ENCODE data around the gene PTPRCAP. TPM values are rescaled to one million over a fixed set of nuclear protein-coding genes. Genes with fewer than 3 reads are reported as not detected.

Gene PTPRCAP
- total and polyA plus RNA-seq, 2 donors (not counting 1 experiment from before 2014, with no cell fraction given): 266 to 565 TPM

- ATAC-seq (ENCODE audit: low read depth): no peak
- intact Hi-C loops (cut with micrococcal nuclease): loop anchor here (10.0 kb wide), 1 partner anchor 178 kb away; the partner anchor contains the start of gene GSTP1
Observed at GRCh38 chr11:67406420-67406968, 31.0 kb downstream of the PTPRCAP start.

More at GRCh38 chr11:67406420-67406968, 31.0 kb downstream of the PTPRCAP start:
- WGBS (ENCODE audit: insufficient coverage): 73% methylated on average over 17 of the region's 18 CpGs
- Histone ChIP-seq H3K4me1 (ENCODE audit: control insufficient read depth in 2 of 2, insufficient read depth in 2 of 2, low read length in 2 of 2) (peaks cover 87 to 93% of the 10 kb centered on the region in 2 donors), H3K27ac (ENCODE audit: low read length in 2 of 2) (peak overlapping the region; percentile 34 to 83), H2AFZ (ENCODE audit: insufficient read depth, low read depth, low read length, poor library complexity, severe bottlenecking) (no peak overlapping the region), H3K36me3 (replicated peaks in 1 of 2; ENCODE audit: control extremely low read depth in 1 of 2, control insufficient read depth in 1 of 2, extremely low read depth in 1 of 2, insufficient read depth in 2 of 2, low read length in 1 of 2) (peaks cover 0 to 49% of the 10 kb centered on the region in 2 experiments), H3K4me3 (ENCODE audit: control extremely low read depth in 1 of 5, extremely low read depth in 1 of 5, insufficient read depth in 1 of 5, low read depth in 2 of 5, low read length in 4 of 5) (peak overlapping the region in 4 of 5 experiments; percentile 7 to 96 (median 36)), H4K20me1 (ENCODE audit: control insufficient read depth, insufficient read depth, low read length, poor library complexity, severe bottlenecking) (peaks cover 47% of the 10 kb centered on the region), H3K79me2 (ENCODE audit: control insufficient read depth, insufficient read depth, low read length) (peaks cover 78% of the 10 kb centered on the region), H3K9me3 (ENCODE audit: control extremely low read depth in 1 of 3, control insufficient read depth in 2 of 3, insufficient read depth in 1 of 3, low read length in 2 of 3) (peaks cover 0 to 2% (median 0%) of the 10 kb centered on the region in 3 donors), H3K4me2 (replicated peaks; ENCODE audit: low read depth, low read length, poor library complexity, severe bottlenecking) (peak overlapping the region; percentile 89), H3K27me3 (replicated peaks in 1 of 4; ENCODE audit: control extremely low read depth in 1 of 4, control insufficient read depth in 3 of 4, insufficient read depth in 4 of 4, low read length in 3 of 4) (no peaks in the 10 kb centered on the region), H3K9ac (ENCODE audit: low read length) (peak overlapping the region; percentile 89)
- no peak for DNase-seq
- Mint-ChIP-seq H3K4me1 (peaks cover 81% of the 10 kb centered on the region), H3K27ac (peak overlapping the region; percentile 100), H3K27me3 (no peaks in the 10 kb centered on the region), H3K4me3 (peak overlapping the region; percentile 72), H3K9me3 (ENCODE audit: insufficient read depth) (no peaks in the 10 kb centered on the region)
- POLR2A ChIA-PET: interaction anchor here (1.0 to 4.2 kb wide), 6 partner anchors 13 to 77 kb away, joined by 5 to 78 read pairs (median 10); partner anchors contain the start of genes PTPRCAP, RPS6KB2 and TMEM134
- CTCF ChIA-PET: interaction anchor here (0.8 to 3.4 kb wide), 7 partner anchors 9 to 66 kb away, joined by 3 to 18 read pairs (median 4); partner anchors contain the start of genes CARNS1 and PTPRCAP
- TF ChIP-seq EZH2 (IDR thresholded peaks at IDR 0.05; ENCODE audit: borderline replicate concordance, insufficient read depth, low read depth, low read length, poor library complexity, severe bottlenecking): no peak
- TF ChIP-seq, protein P1, sequence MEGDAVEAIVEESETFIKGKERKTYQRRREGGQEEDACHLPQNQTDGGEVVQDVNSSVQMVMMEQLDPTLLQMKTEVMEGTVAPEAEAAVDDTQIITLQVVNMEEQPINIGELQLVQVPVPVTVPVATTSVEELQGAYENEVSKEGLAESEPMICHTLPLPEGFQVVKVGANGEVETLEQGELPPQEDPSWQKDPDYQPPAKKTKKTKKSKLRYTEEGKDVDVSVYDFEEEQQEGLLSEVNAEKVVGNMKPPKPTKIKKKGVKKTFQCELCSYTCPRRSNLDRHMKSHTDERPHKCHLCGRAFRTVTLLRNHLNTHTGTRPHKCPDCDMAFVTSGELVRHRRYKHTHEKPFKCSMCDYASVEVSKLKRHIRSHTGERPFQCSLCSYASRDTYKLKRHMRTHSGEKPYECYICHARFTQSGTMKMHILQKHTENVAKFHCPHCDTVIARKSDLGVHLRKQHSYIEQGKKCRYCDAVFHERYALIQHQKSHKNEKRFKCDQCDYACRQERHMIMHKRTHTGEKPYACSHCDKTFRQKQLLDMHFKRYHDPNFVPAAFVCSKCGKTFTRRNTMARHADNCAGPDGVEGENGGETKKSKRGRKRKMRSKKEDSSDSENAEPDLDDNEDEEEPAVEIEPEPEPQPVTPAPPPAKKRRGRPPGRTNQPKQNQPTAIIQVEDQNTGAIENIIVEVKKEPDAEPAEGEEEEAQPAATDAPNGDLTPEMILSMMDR (IDR thresholded peaks at IDR 0.05): no peak
